Measurements from ENCODE around the gene ZDHHC9.

Gene ZDHHC9

DNA sequence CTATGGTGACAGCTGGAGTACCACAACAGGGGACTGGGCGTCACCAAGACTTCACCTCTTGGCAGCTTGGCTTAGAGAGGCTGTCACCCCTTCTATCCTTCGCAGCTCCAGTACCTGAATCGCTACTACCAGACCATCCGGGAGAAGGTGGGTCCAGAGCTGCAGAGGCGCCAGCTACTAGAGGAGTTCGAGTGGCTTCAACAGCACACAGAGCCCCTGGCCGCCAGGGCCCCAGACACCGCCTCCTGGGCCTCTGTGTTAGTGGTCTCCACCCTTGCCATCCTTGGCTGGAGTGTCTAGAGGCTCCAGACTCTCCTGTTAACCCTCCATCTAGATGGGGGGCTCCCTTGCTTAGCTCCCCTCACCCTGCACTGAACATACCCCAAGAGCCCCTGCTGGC, 75.5 kb downstream of the ZDHHC9 start:
- Histone ChIP-seq H3K4me2 (ENCODE audit: low read length) (no peak overlapping the region), H4K91ac (ENCODE audit: low read depth, low read length) (no peak overlapping the region), H3K14ac (ENCODE audit: low read length) (no peak overlapping the region), H3K23ac (ENCODE audit: low read length) (no peak overlapping the region), H3K18ac (ENCODE audit: low read length) (no peak overlapping the region), H3K79me1 (ENCODE audit: low read length) (no peaks in the 10 kb centered on the region), H4K12ac (ENCODE audit: low read depth, low read length) (no peak overlapping the region), H3K4ac (ENCODE audit: low read depth, low read length) (no peak overlapping the region), H2AFZ (ENCODE audit: insufficient read depth, low read length, poor library complexity) (no peak overlapping the region), H3K27ac (ENCODE audit: low read depth, low read length) (no peak overlapping the region), H3K4me3 (ENCODE audit: low read depth, low read length) (no peak overlapping the region), H2BK5ac (ENCODE audit: low read depth, low read length, poor library complexity) (no peak overlapping the region), H3K4me1 (ENCODE audit: control insufficient read depth in 1 of 2, insufficient read depth in 2 of 2, low read length in 2 of 2) (no peaks in the 10 kb centered on the region), H3K9me3 (ENCODE audit: insufficient read depth, low read depth, low read length) (no peaks in the 10 kb centered on the region), H3K36me3 (ENCODE audit: control insufficient read depth in 1 of 2, insufficient read depth in 2 of 2, low read length in 2 of 2) (no peaks in the 10 kb centered on the region), H2BK12ac (ENCODE audit: low read length) (no peak overlapping the region), H2BK120ac (ENCODE audit: insufficient read depth, low read length, poor library complexity) (no peak overlapping the region), H2AK5ac (ENCODE audit: low read length) (no peak overlapping the region), H3K27me3 (ENCODE audit: insufficient read depth, low read length) (no peaks in the 10 kb centered on the region), H4K8ac (ENCODE audit: low read depth, low read length) (no peak overlapping the region), H3K9ac (ENCODE audit: low read length) (no peak overlapping the region), H3K79me2 (ENCODE audit: control insufficient read depth, insufficient read depth, low read length, poor library complexity) (no peaks in the 10 kb centered on the region)
- WGBS (ENCODE audit: extremely low coverage, insufficient coverage, insufficient read length): no CpG with 5 or more reads among the region's 8 CpGs
- no peak for DNase-seq

- no peak for DNase-seq
- Histone ChIP-seq H3K27me3 (ENCODE audit: insufficient read depth, low read length) (no peaks in the 10 kb centered on the region), H3K79me2 (ENCODE audit: control insufficient read depth, insufficient read depth, low read length, poor library complexity) (no peaks in the 10 kb centered on the region), H3K18ac (ENCODE audit: low read length) (no peak overlapping the region), H3K4me2 (ENCODE audit: low read length) (no peak overlapping the region), H3K36me3 (ENCODE audit: control insufficient read depth in 1 of 2, insufficient read depth in 2 of 2, low read length in 2 of 2) (no peaks in the 10 kb centered on the region), H2BK12ac (ENCODE audit: low read length) (no peak overlapping the region), H2AFZ (ENCODE audit: insufficient read depth, low read length, poor library complexity) (no peak overlapping the region), H2AK5ac (ENCODE audit: low read length) (no peak overlapping the region), H3K4ac (ENCODE audit: low read depth, low read length) (no peak overlapping the region), H2BK120ac (ENCODE audit: insufficient read depth, low read length, poor library complexity) (no peak overlapping the region), H3K14ac (ENCODE audit: low read length) (no peak overlapping the region), H3K4me1 (ENCODE audit: control insufficient read depth in 1 of 2, insufficient read depth in 2 of 2, low read length in 2 of 2) (no peaks in the 10 kb centered on the region), H3K9ac (ENCODE audit: low read length) (no peak overlapping the region), H3K79me1 (ENCODE audit: low read length) (no peaks in the 10 kb centered on the region), H3K27ac (ENCODE audit: low read depth, low read length) (no peak overlapping the region), H3K4me3 (ENCODE audit: low read depth, low read length) (no peak overlapping the region), H4K8ac (ENCODE audit: low read depth, low read length) (no peak overlapping the region), H2BK5ac (ENCODE audit: low read depth, low read length, poor library complexity) (no peak overlapping the region), H4K91ac (ENCODE audit: low read depth, low read length) (no peak overlapping the region), H3K9me3 (ENCODE audit: insufficient read depth, low read depth, low read length) (no peaks in the 10 kb centered on the region), H4K12ac (ENCODE audit: low read depth, low read length) (no peak overlapping the region), H3K23ac (ENCODE audit: low read length) (no peak overlapping the region)
Observed at GRCh38 chrX:129763666-129764065, 80.0 kb downstream of the ZDHHC9 start.

DNA sequence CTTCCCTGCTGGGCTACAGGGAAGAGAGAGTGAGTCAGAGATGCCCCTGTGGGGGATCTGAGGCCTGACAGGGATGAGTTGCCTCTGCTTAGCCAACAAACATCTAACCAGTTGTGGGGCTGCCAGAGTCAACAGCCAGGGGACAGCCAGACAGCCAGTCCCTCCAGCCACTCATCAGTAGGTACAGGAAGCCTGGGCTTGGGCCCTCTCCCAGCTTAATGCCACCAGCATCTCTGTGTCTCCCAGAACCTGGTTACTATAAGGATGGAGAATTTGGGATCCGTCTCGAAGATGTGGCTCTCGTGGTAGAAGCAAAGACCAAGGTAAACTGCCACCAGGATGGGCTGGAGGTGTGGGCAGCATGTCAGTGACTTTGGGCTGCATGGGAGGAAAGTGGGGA, 81.2 kb downstream of the ZDHHC9 start:
- no peak overlapping the region for H3K14ac ChIP-seq (ENCODE audit: low read length)
- H3K27me3 ChIP-seq (ENCODE audit: insufficient read depth, low read length): no peaks in the 10 kb centered on the region
- no peak for DNase-seq
- no peak overlapping the region for H2BK12ac ChIP-seq (ENCODE audit: low read length)
- H3K4me1 ChIP-seq (ENCODE audit: control insufficient read depth in 1 of 2, insufficient read depth in 2 of 2, low read length in 2 of 2): no peaks in the 10 kb centered on the region
- H3K18ac ChIP-seq (ENCODE audit: low read length): no peak overlapping the region
- no peak overlapping the region for H4K12ac ChIP-seq (ENCODE audit: low read depth, low read length)
- H3K27ac ChIP-seq (ENCODE audit: low read depth, low read length): no peak overlapping the region
- H3K4me3 ChIP-seq (ENCODE audit: low read depth, low read length): no peak overlapping the region
- H4K8ac ChIP-seq (ENCODE audit: low read depth, low read length): no peak overlapping the region
- H2AK5ac ChIP-seq (ENCODE audit: low read length): no peak overlapping the region
- H3K79me2 ChIP-seq (ENCODE audit: control insufficient read depth, insufficient read depth, low read length, poor library complexity): no peaks in the 10 kb centered on the region
- H2BK120ac ChIP-seq (ENCODE audit: insufficient read depth, low read length, poor library complexity): no peak overlapping the region
- no peak overlapping the region for H3K23ac ChIP-seq (ENCODE audit: low read length)
- H2AFZ ChIP-seq (ENCODE audit: insufficient read depth, low read length, poor library complexity): no peak overlapping the region
- H3K36me3 ChIP-seq (ENCODE audit: control insufficient read depth in 1 of 2, insufficient read depth in 2 of 2, low read length in 2 of 2): no peaks in the 10 kb centered on the region
- no peak overlapping the region for H3K4ac ChIP-seq (ENCODE audit: low read depth, low read length)
- H3K9me3 ChIP-seq (ENCODE audit: insufficient read depth, low read depth, low read length): no peaks in the 10 kb centered on the region
- no peak overlapping the region for H3K9ac ChIP-seq (ENCODE audit: low read length)
- no peak overlapping the region for H2BK5ac ChIP-seq (ENCODE audit: low read depth, low read length, poor library complexity)
- H3K4me2 ChIP-seq (ENCODE audit: low read length): no peak overlapping the region
- no peak overlapping the region for H4K91ac ChIP-seq (ENCODE audit: low read depth, low read length)
- no CpG with 5 or more reads among the region's 3 CpGs for WGBS (ENCODE audit: extremely low coverage, insufficient coverage, insufficient read length)
- H3K79me1 ChIP-seq (ENCODE audit: low read length): no peaks in the 10 kb centered on the region

GRCh38 chrX:129761596-129761995, 82.1 kb downstream of the ZDHHC9 start:
- no peak overlapping the region for H3K4ac ChIP-seq (ENCODE audit: low read depth, low read length)
- H2BK12ac ChIP-seq (ENCODE audit: low read length): no peak overlapping the region
- H2BK5ac ChIP-seq (ENCODE audit: low read depth, low read length, poor library complexity): no peak overlapping the region
- H3K18ac ChIP-seq (ENCODE audit: low read length): no peak overlapping the region
- H3K36me3 ChIP-seq (ENCODE audit: control insufficient read depth in 1 of 2, insufficient read depth in 2 of 2, low read length in 2 of 2): no peaks in the 10 kb centered on the region
- no peak overlapping the region for H2BK120ac ChIP-seq (ENCODE audit: insufficient read depth, low read length, poor library complexity)
- no peak overlapping the region for H4K12ac ChIP-seq (ENCODE audit: low read depth, low read length)
- no peaks in the 10 kb centered on the region for H3K79me2 ChIP-seq (ENCODE audit: control insufficient read depth, insufficient read depth, low read length, poor library complexity)
- H3K27ac ChIP-seq (ENCODE audit: low read depth, low read length): no peak overlapping the region
- H3K23ac ChIP-seq (ENCODE audit: low read length): no peak overlapping the region
- H4K91ac ChIP-seq (ENCODE audit: low read depth, low read length): no peak overlapping the region
- no peak overlapping the region for H3K9ac ChIP-seq (ENCODE audit: low read length)
- no peaks in the 10 kb centered on the region for H3K79me1 ChIP-seq (ENCODE audit: low read length)
- H3K14ac ChIP-seq (ENCODE audit: low read length): no peak overlapping the region
- no peak overlapping the region for H2AFZ ChIP-seq (ENCODE audit: insufficient read depth, low read length, poor library complexity)
- H3K4me1 ChIP-seq (ENCODE audit: control insufficient read depth in 1 of 2, insufficient read depth in 2 of 2, low read length in 2 of 2): no peaks in the 10 kb centered on the region
- no peak for DNase-seq
- H3K27me3 ChIP-seq (ENCODE audit: insufficient read depth, low read length): no peaks in the 10 kb centered on the region
- no peaks in the 10 kb centered on the region for H3K9me3 ChIP-seq (ENCODE audit: insufficient read depth, low read depth, low read length)
- whole genome bisulfite sequencing (ENCODE audit: extremely low coverage, insufficient coverage, insufficient read length): no CpG with 5 or more reads among the region's 4 CpGs
- no peak overlapping the region for H3K4me3 ChIP-seq (ENCODE audit: low read depth, low read length)
- no peak overlapping the region for H4K8ac ChIP-seq (ENCODE audit: low read depth, low read length)
- H3K4me2 ChIP-seq (ENCODE audit: low read length): no peak overlapping the region
- no peak overlapping the region for H2AK5ac ChIP-seq (ENCODE audit: low read length)

DNA sequence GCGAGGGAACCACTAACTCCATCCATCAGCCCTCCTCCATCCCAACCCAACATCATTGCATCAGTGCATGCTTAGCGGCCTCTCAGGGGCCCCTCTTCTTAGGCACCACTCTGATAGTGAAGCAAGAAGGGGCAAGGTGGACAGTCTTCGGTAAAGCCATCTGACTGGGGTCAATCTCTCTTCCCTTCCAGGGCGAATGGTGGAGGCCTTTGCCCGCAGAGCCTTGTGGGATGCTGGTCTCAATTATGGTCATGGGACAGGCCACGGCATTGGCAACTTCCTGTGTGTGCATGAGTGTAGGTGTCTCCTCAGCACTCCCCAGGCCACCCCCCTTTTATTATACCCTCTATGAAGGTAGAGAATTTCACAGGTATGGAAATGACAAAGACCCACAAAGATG, 82.7 kb downstream of the ZDHHC9 start:
- no peak overlapping the region for H4K8ac ChIP-seq (ENCODE audit: low read depth, low read length)
- no peak overlapping the region for H3K27ac ChIP-seq (ENCODE audit: low read depth, low read length)
- no peak overlapping the region for H2AFZ ChIP-seq (ENCODE audit: insufficient read depth, low read length, poor library complexity)
- no peak overlapping the region for H3K14ac ChIP-seq (ENCODE audit: low read length)
- H3K9me3 ChIP-seq (ENCODE audit: insufficient read depth, low read depth, low read length): no peaks in the 10 kb centered on the region
- no peak overlapping the region for H4K91ac ChIP-seq (ENCODE audit: low read depth, low read length)
- no peak overlapping the region for H3K23ac ChIP-seq (ENCODE audit: low read length)
- H3K9ac ChIP-seq (ENCODE audit: low read length): no peak overlapping the region
- H2BK5ac ChIP-seq (ENCODE audit: low read depth, low read length, poor library complexity): no peak overlapping the region
- no peak for DNase-seq
- no peak overlapping the region for H2AK5ac ChIP-seq (ENCODE audit: low read length)
- H3K79me2 ChIP-seq (ENCODE audit: control insufficient read depth, insufficient read depth, low read length, poor library complexity): no peaks in the 10 kb centered on the region
- H3K4ac ChIP-seq (ENCODE audit: low read depth, low read length): no peak overlapping the region
- H3K79me1 ChIP-seq (ENCODE audit: low read length): no peaks in the 10 kb centered on the region
- H4K12ac ChIP-seq (ENCODE audit: low read depth, low read length): no peak overlapping the region
- no peaks in the 10 kb centered on the region for H3K36me3 ChIP-seq (ENCODE audit: control insufficient read depth in 1 of 2, insufficient read depth in 2 of 2, low read length in 2 of 2)
- no peaks in the 10 kb centered on the region for H3K4me1 ChIP-seq (ENCODE audit: control insufficient read depth in 1 of 2, insufficient read depth in 2 of 2, low read length in 2 of 2)
- no peak overlapping the region for H3K18ac ChIP-seq (ENCODE audit: low read length)
- H3K4me3 ChIP-seq (ENCODE audit: low read depth, low read length): no peak overlapping the region
- H3K4me2 ChIP-seq (ENCODE audit: low read length): no peak overlapping the region
- no CpG with 5 or more reads among the region's 6 CpGs for WGBS (ENCODE audit: extremely low coverage, insufficient coverage, insufficient read length)
- H3K27me3 ChIP-seq (ENCODE audit: insufficient read depth, low read length): no peaks in the 10 kb centered on the region
- H2BK120ac ChIP-seq (ENCODE audit: insufficient read depth, low read length, poor library complexity): no peak overlapping the region
- no peak overlapping the region for H2BK12ac ChIP-seq (ENCODE audit: low read length)
